Suprapubic skin (tissue), 4 donors: Measurements from ENCODE around the gene NBEA.

ENCODE experiments used
- POLR2A ChIP-seq, 2 donors: fragments of 450-650 bp; IDR thresholded peaks; one replicate each; pipeline ENCODE4 v1.6.1; 2017; ENCODE audit warnings: antibody characterized with exemption in 2 of 2, mild to moderate bottlenecking in 2 of 2, moderate library complexity in 2 of 2
- POLR2AphosphoS5 ChIP-seq, 3 donors: sonication (generic); formaldehyde crosslinking; IDR thresholded peaks; one replicate each; pipeline ENCODE4 v1.6.1; 2017; ENCODE audit warnings: antibody characterized with exemption in 3 of 3
- TF ChIP-seq, protein P1 (sequence below), 2 donors: fragments of 200-600 bp in 1 of 2; fragments of 450-650 bp in 1 of 2; sonication (generic) in 1 of 2; IDR thresholded peaks; one replicate each; pipeline ENCODE4 v1.5.1; 2016 to 2019; ENCODE audit warnings: antibody characterized with exemption in 2 of 2, mild to moderate bottlenecking in 1 of 2, moderate library complexity in 1 of 2

DNA sequence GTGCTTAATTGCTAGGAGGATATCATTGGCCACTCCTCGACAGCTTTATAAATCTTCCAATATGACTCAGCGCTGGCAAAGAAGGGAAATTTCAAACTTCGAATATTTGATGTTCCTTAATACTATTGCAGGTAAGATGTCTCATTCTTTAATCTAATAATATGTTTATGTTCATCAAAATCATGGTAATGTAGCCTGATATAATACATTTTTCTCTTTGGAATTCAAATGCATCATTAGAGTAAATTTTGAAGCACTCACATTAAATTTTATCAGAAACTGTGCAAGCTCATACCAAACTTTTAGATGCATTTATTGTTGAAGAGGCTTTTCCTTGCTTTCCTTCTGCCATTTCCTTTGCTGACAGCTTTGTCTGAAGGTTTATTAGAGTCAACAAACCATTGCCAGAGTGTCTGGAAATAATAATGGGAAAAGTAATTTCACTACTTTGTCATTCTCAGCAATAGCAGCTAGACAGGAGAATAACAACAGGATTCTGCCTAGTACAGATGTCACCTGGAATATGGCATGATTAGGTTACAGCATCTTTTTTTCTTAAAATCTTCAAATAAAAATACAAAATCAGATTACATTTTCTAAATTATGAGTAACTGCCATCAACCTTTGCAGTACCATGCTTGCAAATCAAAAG, 613.0 kb downstream of the NBEA start:
- TF ChIP-seq POLR2A (IDR thresholded peaks at IDR 0.05) (no peak), POLR2AphosphoS5 (IDR thresholded peaks at IDR 0.05) (no peak)
- TF ChIP-seq, protein P1, sequence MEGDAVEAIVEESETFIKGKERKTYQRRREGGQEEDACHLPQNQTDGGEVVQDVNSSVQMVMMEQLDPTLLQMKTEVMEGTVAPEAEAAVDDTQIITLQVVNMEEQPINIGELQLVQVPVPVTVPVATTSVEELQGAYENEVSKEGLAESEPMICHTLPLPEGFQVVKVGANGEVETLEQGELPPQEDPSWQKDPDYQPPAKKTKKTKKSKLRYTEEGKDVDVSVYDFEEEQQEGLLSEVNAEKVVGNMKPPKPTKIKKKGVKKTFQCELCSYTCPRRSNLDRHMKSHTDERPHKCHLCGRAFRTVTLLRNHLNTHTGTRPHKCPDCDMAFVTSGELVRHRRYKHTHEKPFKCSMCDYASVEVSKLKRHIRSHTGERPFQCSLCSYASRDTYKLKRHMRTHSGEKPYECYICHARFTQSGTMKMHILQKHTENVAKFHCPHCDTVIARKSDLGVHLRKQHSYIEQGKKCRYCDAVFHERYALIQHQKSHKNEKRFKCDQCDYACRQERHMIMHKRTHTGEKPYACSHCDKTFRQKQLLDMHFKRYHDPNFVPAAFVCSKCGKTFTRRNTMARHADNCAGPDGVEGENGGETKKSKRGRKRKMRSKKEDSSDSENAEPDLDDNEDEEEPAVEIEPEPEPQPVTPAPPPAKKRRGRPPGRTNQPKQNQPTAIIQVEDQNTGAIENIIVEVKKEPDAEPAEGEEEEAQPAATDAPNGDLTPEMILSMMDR (IDR thresholded peaks at IDR 0.05): no peak
